NCI-H146 treated with DMSO at 0.1 percent for 48 hours (cell line): ENCODE data around the gene ALKBH3.
A peak's percentile ranks its signal among the peaks of the same experiment; 100 is the strongest.

Experiments used
- DNase-seq: peaks from one replicate; lab custom pipeline; 2025; ENCODE audit not compliant: unreplicated experiment; lab: John Stamatoyannopoulos, UW

The ALKBH3 gene

DNA sequence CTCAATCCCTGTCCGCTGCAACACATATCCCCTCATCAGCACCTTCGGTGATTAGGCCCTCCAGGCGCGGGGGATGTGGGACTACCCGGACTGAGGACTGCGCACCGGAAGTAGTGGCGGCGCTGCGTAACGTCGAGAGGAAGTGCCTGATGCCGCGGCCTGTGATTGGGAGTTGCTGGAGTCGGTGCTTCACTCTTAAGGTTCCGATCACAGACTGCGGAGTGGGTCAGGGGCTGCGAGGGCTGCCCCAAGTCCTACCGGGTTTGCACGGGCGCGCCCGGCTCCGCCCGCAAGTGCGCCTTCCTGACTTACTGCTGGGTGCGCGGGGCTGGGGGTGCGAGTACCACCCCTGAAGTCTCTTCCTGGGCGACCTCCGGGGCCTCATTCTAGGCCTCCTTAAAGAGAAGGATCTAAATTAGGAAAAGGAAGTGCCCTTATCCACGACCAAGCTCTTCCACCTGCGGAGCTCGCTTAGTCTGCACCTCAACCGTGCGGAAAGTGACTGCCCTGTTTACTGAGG is at the start of gene ALKBH3:
ALKBH3 (plus strand) TSS at position 192 of the 520 bp plus-strand sequence. CDS start 1,822 bp downstream, outside the sequence.
- DNase-seq, result peak; percentile 89

DNA sequence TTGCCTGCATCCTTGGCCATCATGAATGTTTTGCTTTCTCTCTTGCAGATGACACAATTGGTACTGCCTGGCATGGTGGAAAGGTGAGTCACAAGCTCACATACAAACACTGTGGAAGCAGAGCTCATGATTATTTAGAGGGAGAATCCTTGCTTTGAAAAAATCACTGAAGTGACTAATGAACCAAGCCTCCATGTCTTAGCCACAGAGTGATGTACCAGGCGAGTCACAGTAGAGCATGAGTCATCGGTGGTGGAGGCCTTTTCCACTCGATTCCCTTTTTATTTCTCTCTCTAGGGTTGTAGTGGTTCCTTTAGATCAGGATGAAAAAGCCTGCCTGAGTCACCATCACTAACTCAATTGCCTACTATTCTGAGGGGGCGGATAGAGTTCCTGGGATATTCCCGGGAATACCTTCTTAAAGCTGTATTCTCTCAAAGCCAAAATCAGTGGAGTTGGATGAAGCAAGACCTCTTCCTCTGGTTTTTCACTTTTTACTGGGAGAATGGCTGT is 49.6 kb upstream of the ALKBH3 start:
- DNase-seq, result no peak

DNA sequence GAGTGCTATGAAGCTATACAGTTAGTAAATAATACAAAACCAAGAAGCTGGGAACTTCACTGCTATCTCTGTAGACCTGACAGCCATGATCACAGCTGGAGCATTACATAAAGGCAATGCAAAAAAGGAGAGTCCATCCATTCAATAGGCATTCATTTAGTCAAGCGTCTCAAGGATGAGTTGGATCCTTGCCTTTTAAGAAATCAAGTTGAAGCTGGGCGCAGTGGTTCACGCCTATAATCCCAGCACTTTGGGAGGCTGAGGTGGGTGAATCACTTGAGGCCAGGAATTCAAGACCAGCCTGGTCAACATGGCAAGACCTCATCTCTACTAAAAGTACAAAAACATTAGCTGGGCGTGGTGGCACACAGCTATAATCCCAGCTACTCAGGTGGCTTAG is 48.1 kb upstream of the ALKBH3 start:
- no peak for DNase-seq

DNA sequence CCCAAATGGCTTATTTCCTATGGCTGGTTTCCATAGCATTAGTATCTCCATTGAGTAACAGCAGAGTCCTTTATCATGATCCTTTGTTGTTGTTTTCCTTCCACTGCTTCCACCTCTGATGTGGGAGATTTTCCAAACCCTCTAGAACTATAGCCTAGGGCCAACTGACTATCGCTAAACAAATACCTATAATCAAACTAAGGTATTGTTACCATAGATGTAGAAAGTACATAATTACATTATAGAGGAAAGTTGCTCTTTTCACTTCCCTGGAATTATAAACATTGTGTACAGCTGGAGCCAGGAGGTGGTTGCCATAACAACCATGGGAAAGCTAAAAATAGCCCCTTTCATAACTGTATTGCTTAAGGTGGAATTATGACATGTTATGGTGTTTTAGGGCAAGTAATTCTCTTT is 47.0 kb upstream of the ALKBH3 start:
- peak; percentile 88 for DNase-seq

DNA sequence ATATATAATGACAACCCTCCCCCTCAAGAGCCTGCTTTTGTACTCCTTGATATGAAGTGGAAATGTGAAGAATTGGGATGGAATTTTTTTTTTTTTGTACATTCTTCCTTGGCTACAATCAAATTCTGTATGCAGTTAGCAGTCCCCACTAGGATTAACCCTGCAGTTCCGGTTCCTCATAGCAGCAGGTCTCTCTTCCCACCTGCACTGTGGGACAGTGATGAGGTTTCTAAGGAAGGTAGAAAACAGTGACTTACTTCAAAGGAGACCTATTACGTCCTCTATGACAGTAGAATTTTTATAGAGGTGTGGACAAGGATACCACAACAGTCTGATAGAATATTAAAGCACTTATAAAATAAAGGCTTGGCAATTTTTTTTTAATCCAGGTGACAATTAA is 46.3 kb upstream of the ALKBH3 start:
- peak; percentile 22 for DNase-seq

DNA sequence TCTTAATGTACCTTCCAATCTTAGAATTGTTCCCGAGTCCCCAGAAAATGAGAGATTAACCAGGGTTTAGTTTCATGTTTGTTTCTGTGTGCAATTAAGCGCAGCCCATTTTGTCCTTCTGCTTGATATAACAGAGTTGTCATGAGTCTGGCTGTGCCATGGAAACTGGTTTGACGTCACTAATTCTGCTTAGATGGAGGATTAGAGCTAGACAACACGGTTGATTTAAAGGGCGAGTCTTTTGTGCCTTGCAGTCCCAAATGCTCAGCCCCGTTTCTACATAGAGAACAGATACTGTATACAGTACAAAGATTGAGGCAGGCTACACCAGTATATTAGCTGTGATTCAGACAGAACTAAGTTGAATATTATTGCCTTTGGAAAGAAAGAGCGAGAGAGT is 45.5 kb upstream of the ALKBH3 start:
- peak; percentile 35 for DNase-seq

DNA sequence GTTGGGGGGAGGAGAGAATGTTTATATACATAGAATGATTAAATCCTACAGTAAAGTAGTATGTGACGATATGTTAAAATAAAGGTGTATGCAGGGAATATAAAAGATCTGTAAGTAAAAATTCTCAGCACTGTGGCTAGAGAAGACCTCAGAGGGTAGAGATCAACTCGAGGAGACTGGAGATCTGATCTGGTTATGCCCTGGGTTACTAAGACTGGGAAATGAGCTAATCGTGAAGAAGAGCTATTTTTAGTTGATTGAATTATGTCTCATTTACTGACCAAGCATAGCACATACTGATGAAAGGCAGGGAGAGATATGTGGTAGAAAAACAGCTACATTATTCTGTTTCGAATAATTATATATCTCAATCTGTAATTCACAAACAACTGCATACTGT is 42.8 kb upstream of the ALKBH3 start:
- no peak for DNase-seq

DNA sequence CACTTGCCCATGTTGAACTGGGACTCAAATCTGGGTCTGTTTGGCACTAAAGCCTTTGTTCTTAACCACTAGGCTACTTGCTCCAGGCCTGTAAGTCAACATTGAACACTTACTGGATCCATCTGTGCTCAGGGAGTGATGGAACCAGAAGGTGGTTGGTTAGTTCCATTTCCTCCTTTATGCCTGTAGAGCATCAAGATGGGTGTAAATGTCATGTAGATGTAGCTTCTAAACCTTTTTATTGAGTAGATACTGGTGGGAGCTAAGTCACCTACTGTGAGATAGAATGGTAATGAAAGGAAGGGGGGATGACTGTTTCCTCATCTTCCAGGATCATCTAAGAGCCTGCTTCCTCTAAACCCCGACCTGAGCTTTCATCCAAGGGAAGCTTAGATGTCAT is 38.6 kb upstream of the ALKBH3 start:
- no peak for DNase-seq

DNA sequence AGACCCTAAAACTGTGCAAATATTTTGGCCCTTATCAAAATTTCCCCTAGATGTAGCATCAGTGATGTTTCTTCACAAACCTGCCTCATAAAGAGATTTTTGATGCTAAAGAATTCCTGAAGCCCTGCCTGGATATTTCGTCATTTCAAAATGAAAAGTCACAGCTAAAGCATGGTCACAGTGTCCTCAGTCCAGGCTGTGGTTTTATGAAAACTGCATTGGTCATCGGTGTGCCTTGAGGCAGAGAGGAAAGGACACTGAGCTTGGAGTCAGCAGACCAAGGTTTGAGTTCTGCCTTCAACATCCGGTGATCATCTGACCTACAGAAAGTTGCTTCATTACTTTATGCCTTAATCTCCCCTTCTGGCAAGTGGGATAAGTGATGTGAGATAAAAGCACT is 34.8 kb upstream of the ALKBH3 start:
- no peak for DNase-seq

DNA sequence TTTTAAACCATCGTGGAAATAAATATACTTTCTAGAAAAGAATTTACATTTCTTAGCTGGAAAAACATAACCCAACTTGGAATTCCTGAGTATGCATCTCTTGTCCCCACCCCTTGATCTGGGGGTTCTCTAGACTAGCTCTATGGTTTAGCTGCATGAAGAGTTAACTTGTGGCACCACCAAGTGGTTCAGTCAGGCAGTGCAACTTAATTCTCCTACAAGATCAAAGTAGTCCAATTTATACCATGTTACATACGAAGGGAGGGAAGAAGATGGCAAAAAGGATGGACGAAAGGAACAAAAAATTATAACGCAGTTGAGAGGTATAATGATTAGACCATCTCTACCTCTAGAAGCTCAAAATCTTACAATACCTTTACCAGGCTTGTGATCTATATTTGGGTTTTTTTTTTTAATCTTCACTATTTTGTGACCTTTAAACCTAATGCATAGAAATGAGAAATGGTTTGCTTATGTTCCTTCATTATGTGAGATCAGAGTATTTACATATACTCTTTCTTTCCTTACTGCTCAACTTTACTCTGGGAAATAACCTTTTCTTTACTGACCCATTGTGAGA is 28.5 kb upstream of the ALKBH3 start:
- peak; percentile 58 for DNase-seq

DNA sequence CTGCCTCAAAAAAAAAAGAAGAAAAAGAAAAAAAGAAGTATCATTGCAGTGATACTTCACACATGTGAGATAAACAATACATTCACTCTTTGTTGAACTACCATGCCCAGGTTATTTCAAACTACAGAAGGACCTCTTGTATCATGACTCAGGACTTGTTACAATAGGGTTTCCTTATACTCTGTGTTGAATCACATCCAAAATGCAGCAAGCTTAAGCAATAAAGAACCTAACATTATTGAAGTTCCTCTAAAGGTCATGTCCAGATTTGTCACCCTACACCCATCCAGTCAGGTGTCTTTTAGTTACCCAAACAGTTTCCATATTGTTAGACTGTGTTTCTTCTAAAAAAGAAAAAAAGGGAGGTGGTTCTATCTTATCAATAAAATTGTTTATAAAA is 26.9 kb upstream of the ALKBH3 start:
- DNase-seq, result no peak

DNA sequence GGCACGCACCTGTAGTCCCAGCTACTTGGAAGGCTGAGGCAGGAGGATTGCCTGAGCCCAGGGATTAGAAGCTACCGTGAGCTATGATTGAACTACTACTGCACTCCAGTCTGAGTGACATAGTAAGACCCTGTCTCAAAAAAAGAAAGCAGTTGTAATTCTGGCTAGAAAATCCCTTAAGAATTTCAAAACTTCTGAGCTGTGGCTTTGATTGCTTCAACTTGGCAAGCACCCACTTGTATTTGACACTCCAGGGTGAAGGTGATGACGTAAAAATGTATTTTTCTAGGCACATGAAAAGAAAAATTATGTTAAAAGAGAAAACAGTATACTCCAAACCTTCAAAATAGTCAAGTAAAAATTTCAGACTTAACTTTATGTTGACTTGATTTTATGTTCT is 23.6 kb upstream of the ALKBH3 start:
- no peak for DNase-seq

DNA sequence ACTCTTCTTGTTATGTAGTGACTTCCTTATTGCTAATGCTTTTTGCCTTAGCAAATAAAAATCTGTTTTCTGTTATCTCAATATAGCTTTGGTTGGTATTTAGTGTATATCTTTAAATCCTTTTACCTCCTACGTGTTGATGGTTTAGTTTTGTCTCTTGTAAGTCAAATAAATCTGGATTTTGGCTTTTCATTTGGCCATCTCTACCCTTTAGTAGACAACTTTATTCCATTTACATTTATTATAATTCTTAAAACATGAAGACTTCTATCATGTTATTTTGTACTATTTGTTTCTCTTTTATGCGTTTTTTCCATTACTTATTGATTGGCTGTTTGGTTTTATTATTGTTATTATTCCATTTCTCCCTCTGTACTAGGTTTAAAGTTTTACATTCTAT is 19.5 kb upstream of the ALKBH3 start:
- no peak for DNase-seq

DNA sequence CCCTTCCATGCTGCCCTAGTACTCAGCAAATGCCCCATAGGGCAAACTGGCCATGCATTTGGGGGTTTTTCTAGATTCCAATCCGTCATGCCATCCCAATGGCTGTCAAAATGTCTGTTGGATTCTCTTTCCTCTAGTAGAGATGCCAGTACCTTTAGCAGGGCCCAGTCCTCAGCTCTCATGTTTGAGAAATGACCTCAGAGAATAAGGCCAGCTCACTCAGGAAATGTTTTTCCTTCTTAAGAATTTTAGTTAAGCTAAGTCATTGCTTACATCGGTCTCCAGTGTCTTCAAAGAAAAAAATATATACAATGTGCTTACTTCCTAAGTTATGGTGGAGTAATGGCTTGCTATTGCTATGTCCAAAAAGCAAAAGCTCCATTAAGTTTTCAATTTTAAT is 14.1 kb upstream of the ALKBH3 start:
- DNase-seq, result no peak

DNA sequence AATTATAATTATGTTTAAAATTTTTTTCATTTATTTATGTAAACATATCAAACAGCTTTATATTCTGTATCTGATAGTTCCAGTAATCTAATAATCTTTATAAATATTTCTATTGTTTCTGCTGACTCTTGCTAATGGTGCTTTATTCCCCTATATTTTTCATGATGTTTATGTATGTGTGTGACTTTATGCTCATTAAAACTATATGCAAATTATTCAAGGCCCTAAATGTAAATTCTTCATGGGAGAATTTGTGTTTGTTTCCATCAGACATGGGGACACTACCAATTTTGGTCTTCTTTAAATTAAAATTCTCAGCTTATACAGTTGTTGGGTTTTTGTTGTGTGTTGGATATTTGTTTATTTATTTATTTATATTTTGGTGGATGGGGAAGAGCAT is 13.7 kb upstream of the ALKBH3 start:
- DNase-seq, result no peak

DNA sequence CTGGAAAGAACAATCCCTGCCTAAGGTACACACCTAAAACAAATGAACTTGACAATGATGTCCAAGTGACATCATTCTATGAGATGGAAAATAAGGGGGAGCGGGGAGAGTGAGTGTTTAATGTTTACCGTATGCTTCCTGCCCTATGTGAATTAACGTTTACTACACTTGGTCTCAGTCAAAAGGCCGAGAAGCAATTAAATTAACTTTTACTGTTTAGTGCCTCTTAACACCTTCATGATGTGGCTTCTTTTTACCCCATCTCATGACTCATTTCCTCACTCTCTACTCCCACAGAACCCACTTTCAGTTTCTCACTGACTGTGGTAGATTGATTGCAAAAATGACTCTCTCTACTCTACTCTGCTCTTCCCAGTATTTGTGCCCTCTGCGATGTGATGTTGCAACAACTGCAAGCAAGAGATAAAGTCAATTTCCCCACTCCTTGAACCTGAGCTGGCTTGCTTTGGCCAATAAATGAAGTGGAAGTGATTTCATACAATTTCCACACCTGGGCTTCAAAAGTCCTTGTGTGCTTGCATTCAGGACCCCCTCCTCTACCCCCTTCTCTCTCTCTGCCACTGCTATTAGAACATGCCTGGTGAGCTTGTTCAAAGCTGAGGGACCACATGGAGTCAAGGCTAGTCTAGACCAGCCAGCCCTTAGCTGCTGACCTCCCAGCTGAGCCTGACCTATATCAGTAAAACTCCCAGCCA is 11.6 kb upstream of the ALKBH3 start:
- no peak for DNase-seq

DNA sequence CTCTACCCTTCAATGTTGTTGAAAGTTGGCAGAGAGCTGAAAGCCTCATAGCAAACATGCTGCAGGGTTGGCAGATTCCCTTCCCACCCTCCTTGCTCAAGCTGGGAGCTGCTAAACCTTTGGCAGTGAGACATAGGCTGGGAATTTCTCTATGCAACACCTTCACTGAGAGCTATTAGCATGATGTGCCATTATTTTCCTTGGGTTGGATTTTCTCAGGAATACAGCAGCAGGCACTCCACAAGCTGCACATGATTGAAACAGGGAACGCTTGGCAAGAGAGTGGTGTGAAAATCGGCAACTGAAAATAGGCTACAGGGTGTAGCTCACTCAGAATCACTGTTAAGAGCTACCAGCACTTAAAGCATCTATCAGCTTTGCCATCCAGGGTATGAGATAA is 9.6 kb upstream of the ALKBH3 start:
- DNase-seq, result no peak

DNA sequence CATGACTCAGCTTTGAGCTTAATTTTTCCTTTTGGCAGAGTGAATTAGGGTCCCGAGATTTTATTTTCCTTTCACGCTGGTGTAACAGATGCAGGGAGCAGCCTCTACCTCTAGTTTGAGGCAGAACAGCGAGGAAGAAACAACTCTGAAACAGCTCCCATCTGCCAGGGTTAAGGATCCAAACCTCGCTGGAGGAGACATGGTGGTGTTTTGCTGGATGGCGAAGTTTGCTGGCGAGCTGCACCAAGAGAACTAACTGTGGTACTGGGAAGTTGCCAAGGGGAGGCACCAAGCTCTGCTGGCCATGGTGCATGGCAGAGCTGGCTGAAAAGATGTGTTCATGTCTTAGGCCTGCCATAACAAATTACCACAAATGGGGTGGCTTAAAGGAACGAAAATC is 7.6 kb upstream of the ALKBH3 start:
- DNase-seq, result no peak

DNA sequence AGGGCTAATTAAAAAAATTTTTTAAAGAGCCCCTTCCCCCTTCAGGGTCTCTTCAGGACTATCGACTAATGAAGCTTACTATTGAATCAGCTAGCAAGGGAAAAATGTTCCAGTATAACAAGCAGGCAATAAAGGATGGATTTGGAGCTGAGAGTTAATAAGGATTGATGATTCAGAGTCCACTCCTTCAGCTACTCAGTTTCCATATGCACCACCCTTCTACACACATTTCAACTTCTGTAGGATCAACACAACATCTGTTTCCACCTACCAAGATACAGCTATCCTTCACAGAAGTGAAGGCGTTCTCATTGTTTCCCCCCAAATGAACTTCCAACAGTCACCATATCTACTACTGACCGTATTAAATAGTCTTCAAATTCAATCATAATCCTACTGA is 6.6 kb upstream of the ALKBH3 start:
- no peak for DNase-seq

DNA sequence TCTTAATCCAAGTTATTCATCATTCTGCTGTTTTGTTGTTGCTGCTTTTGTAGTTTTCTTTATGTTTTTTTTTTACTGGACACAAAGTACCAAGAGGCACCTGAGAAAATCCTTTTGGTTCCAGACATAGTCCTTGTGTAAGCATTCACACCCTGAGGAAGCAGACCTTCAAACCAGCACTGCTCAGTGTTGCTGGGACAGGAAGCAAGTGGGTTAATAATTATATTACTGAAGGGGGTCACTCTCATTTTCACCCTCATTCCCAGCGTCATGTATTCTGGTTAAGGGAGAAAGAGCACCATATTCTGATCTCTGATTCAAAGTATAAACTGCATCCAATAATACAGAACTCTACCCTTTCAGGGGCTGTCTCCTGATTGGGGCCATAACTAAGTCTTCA is 5.9 kb upstream of the ALKBH3 start:
- no peak for DNase-seq

DNA sequence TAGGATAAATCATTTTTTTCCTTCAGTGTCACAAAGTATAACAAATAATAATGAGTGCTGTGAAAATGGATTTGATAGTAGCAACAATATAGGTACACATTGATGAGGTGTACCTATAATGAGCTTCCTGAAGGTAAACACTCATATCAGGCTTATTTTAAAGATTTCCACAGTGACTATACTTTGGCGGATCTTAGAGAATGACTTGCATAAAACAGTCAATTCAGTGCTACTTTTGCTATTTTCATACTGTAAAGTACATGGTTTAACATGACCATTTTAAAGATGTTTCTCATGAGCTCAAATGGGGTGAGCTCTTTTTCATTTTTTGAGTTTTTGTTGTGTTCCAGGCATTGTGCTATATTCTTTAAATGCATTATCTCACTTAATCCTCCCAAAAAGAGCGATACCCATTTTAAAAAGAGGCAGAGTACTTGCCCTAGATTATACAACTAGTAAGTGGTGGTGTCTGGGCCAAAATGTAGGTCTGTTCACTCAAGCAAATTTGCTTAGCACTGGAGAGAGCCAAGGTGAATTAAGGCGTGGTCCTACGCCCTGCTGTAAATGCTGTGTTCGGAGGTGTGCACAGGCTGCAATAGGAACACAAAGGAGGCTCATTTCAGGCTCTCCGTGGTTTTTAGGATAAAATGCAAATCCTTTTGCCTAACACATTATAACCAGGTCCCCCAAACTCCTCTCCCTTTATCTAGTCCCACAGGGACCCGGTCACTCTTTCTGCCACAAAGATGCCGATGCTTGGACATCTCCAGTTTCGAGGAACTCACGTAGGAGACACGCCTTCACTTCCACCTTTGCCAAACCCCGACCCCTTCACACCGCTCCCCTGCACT is 617 bp upstream of the ALKBH3 start:
- no peak for DNase-seq

DNA sequence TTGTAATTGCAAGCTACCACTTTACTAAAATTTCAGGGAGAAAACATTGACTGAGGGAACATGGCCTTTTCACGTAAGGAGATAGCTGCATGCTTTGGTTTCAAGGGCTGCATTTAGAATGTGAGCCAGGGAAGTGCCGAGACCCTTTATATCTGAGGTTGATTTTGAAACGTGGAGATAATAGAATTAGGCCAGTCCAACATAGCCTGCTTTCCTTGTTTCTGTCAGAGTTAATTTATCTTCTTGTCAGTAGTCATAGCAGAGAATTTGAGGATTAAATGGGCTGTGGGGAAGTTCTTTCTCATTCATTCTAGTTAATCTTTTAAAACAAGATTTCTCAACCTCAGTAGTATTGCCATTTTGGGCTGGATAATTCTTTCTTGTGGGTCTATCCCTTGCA is 12.2 kb downstream of the ALKBH3 start:
- no peak for DNase-seq
